Measurements from ENCODE around the gene CAMK1D. TPM values are rescaled to one million over a fixed set of nuclear protein-coding genes. Genes with fewer than 3 reads are reported as not detected.
A peak's percentile ranks its signal among the peaks of the same experiment; 100 is the strongest.

Gene CAMK1D
- total and polyA plus RNA-seq, 2 donors = 11.2 to 14.6 TPM

- Histone ChIP-seq H3K4me3 (ENCODE audit: low read length in 2 of 2) (no peak overlapping the region), H3K36me3 (ENCODE audit: control insufficient read depth in 2 of 2, insufficient read depth in 2 of 2, low read length in 1 of 2) (no peaks in the 10 kb centered on the region), H3K9me3 (ENCODE audit: control insufficient read depth in 2 of 2, insufficient read depth in 1 of 2, low read length in 1 of 2) (no peaks in the 10 kb centered on the region), H3K27ac (ENCODE audit: low read depth in 1 of 2, low read length in 1 of 2) (no peak overlapping the region), H3K27me3 (ENCODE audit: control insufficient read depth in 2 of 2, insufficient read depth in 1 of 2, low read length in 1 of 2) (no peaks in the 10 kb centered on the region), H3K4me1 (ENCODE audit: control insufficient read depth in 2 of 2, insufficient read depth in 2 of 2, low read length in 2 of 2) (no peaks in the 10 kb centered on the region)
- DNase-seq (ENCODE audit: low read depth in 6 of 9, low spot score in 9 of 9) = no peak
- WGBS = 97% methylated on average over 12 of the region's 12 CpGs
Observed at GRCh38 chr10:12376211-12376610, 26.9 kb downstream of the CAMK1D start.

GRCh38 chr10:12377658-12378290, 28.4 kb downstream of the CAMK1D start:
- Histone ChIP-seq H3K27me3 (ENCODE audit: control insufficient read depth in 2 of 2, insufficient read depth in 1 of 2, low read length in 1 of 2) (no peaks in the 10 kb centered on the region), H3K4me3 (ENCODE audit: low read length in 2 of 2) (no peak overlapping the region), H3K36me3 (ENCODE audit: control insufficient read depth in 2 of 2, insufficient read depth in 2 of 2, low read length in 1 of 2) (no peaks in the 10 kb centered on the region), H3K9me3 (ENCODE audit: control insufficient read depth in 2 of 2, insufficient read depth in 1 of 2, low read length in 1 of 2) (no peaks in the 10 kb centered on the region), H3K27ac (ENCODE audit: low read depth in 1 of 2, low read length in 1 of 2) (no peak overlapping the region), H3K4me1 (ENCODE audit: control insufficient read depth in 2 of 2, insufficient read depth in 2 of 2, low read length in 2 of 2) (no peaks in the 10 kb centered on the region)
- DNase-seq (ENCODE audit: low read depth in 6 of 9, low spot score in 9 of 9) = no peak
- WGBS = over 99% methylated on average over 7 of the region's 7 CpGs

- H3K4me3 ChIP-seq (ENCODE audit: low read length in 2 of 2) = no peak overlapping the region
- DNase-seq (ENCODE audit: low read depth in 6 of 9, low spot score in 9 of 9) = no peak
- H3K27me3 ChIP-seq (ENCODE audit: control insufficient read depth in 2 of 2, insufficient read depth in 1 of 2, low read length in 1 of 2) = no peaks in the 10 kb centered on the region
- WGBS = 98% methylated on average over 5 of the region's 5 CpGs
- H3K27ac ChIP-seq (ENCODE audit: low read depth in 1 of 2, low read length in 1 of 2) = no peak overlapping the region
- no peaks in the 10 kb centered on the region for H3K9me3 ChIP-seq (ENCODE audit: control insufficient read depth in 2 of 2, insufficient read depth in 1 of 2, low read length in 1 of 2)
- no peaks in the 10 kb centered on the region for H3K4me1 ChIP-seq (ENCODE audit: control insufficient read depth in 2 of 2, insufficient read depth in 2 of 2, low read length in 2 of 2)
- H3K36me3 ChIP-seq (ENCODE audit: control insufficient read depth in 2 of 2, insufficient read depth in 2 of 2, low read length in 1 of 2) = no peaks in the 10 kb centered on the region
Observed at GRCh38 chr10:12380999-12381398, 31.7 kb downstream of the CAMK1D start.

- Histone ChIP-seq H3K4me3 (ENCODE audit: low read length in 2 of 2) (no peak overlapping the region), H3K27ac (ENCODE audit: low read depth in 1 of 2, low read length in 1 of 2) (no peak overlapping the region), H3K9me3 (ENCODE audit: control insufficient read depth in 2 of 2, insufficient read depth in 1 of 2, low read length in 1 of 2) (no peaks in the 10 kb centered on the region), H3K36me3 (ENCODE audit: control insufficient read depth in 2 of 2, insufficient read depth in 2 of 2, low read length in 1 of 2) (no peaks in the 10 kb centered on the region), H3K4me1 (ENCODE audit: control insufficient read depth in 2 of 2, insufficient read depth in 2 of 2, low read length in 2 of 2) (no peaks in the 10 kb centered on the region), H3K27me3 (ENCODE audit: control insufficient read depth in 2 of 2, insufficient read depth in 1 of 2, low read length in 1 of 2) (no peaks in the 10 kb centered on the region)
- DNase-seq (ENCODE audit: low read depth in 6 of 9, low spot score in 9 of 9) = no peak
- 97% methylated on average over 12 of the region's 12 CpGs for WGBS
Observed at GRCh38 chr10:12381536-12382156, 32.3 kb downstream of the CAMK1D start.

GRCh38 chr10:12382157-12382548, 32.8 kb downstream of the CAMK1D start:
- Histone ChIP-seq H3K36me3 (ENCODE audit: control insufficient read depth in 2 of 2, insufficient read depth in 2 of 2, low read length in 1 of 2) (no peaks in the 10 kb centered on the region), H3K27me3 (ENCODE audit: control insufficient read depth in 2 of 2, insufficient read depth in 1 of 2, low read length in 1 of 2) (no peaks in the 10 kb centered on the region), H3K4me1 (ENCODE audit: control insufficient read depth in 2 of 2, insufficient read depth in 2 of 2, low read length in 2 of 2) (no peaks in the 10 kb centered on the region), H3K9me3 (ENCODE audit: control insufficient read depth in 2 of 2, insufficient read depth in 1 of 2, low read length in 1 of 2) (no peaks in the 10 kb centered on the region), H3K27ac (ENCODE audit: low read depth in 1 of 2, low read length in 1 of 2) (no peak overlapping the region), H3K4me3 (ENCODE audit: low read length in 2 of 2) (no peak overlapping the region)
- DNase-seq (ENCODE audit: low read depth in 6 of 9, low spot score in 9 of 9) = no peak
- WGBS = 100% methylated on average over 1 of the region's 1 CpG

GRCh38 chr10:12382956-12383531, 33.7 kb downstream of the CAMK1D start:
- Histone ChIP-seq H3K27me3 (ENCODE audit: control insufficient read depth in 2 of 2, insufficient read depth in 1 of 2, low read length in 1 of 2) (no peaks in the 10 kb centered on the region), H3K36me3 (ENCODE audit: control insufficient read depth in 2 of 2, insufficient read depth in 2 of 2, low read length in 1 of 2) (no peaks in the 10 kb centered on the region), H3K4me1 (ENCODE audit: control insufficient read depth in 2 of 2, insufficient read depth in 2 of 2, low read length in 2 of 2) (peaks cover 0 to 5% of the 10 kb centered on the region in 2 donors), H3K9me3 (ENCODE audit: control insufficient read depth in 2 of 2, insufficient read depth in 1 of 2, low read length in 1 of 2) (no peaks in the 10 kb centered on the region), H3K27ac (ENCODE audit: low read depth in 1 of 2, low read length in 1 of 2) (no peak overlapping the region), H3K4me3 (ENCODE audit: low read length in 2 of 2) (no peak overlapping the region)
- no peak for DNase-seq (ENCODE audit: low read depth in 6 of 9, low spot score in 9 of 9)
- 97% methylated on average over 4 of the region's 4 CpGs for WGBS

GRCh38 chr10:12384906-12385305, 35.6 kb downstream of the CAMK1D start:
- Histone ChIP-seq H3K27me3 (ENCODE audit: control insufficient read depth in 2 of 2, insufficient read depth in 1 of 2, low read length in 1 of 2) (no peaks in the 10 kb centered on the region), H3K36me3 (ENCODE audit: control insufficient read depth in 2 of 2, insufficient read depth in 2 of 2, low read length in 1 of 2) (no peaks in the 10 kb centered on the region), H3K9me3 (ENCODE audit: control insufficient read depth in 2 of 2, insufficient read depth in 1 of 2, low read length in 1 of 2) (no peaks in the 10 kb centered on the region), H3K27ac (ENCODE audit: low read depth in 1 of 2, low read length in 1 of 2) (no peak overlapping the region), H3K4me1 (ENCODE audit: control insufficient read depth in 2 of 2, insufficient read depth in 2 of 2, low read length in 2 of 2) (peaks cover 14 to 24% of the 10 kb centered on the region in 2 donors), H3K4me3 (ENCODE audit: low read length in 2 of 2) (no peak overlapping the region)
- 97% methylated on average over 2 of the region's 2 CpGs for WGBS
- no peak for DNase-seq (ENCODE audit: low read depth in 6 of 9, low spot score in 9 of 9)

- WGBS = 98% methylated on average over 15 of the region's 15 CpGs
- no peak overlapping the region for H3K4me3 ChIP-seq (ENCODE audit: low read length in 2 of 2)
- no peak for DNase-seq (ENCODE audit: low read depth in 6 of 9, low spot score in 9 of 9)
- H3K27me3 ChIP-seq (ENCODE audit: control insufficient read depth in 2 of 2, insufficient read depth in 1 of 2, low read length in 1 of 2) = no peaks in the 10 kb centered on the region
- no peaks in the 10 kb centered on the region for H3K9me3 ChIP-seq (ENCODE audit: control insufficient read depth in 2 of 2, insufficient read depth in 1 of 2, low read length in 1 of 2)
- H3K36me3 ChIP-seq (ENCODE audit: control insufficient read depth in 2 of 2, insufficient read depth in 2 of 2, low read length in 1 of 2) = no peaks in the 10 kb centered on the region
- H3K4me1 ChIP-seq (ENCODE audit: control insufficient read depth in 2 of 2, insufficient read depth in 2 of 2, low read length in 2 of 2) = peaks cover 21 to 29% of the 10 kb centered on the region in 2 donors
- peak overlapping the region in 1 of 2 donors; percentile 71 for H3K27ac ChIP-seq (ENCODE audit: low read depth in 1 of 2, low read length in 1 of 2)
Observed at GRCh38 chr10:12387561-12388210, 38.3 kb downstream of the CAMK1D start.

- peak overlapping the region in 1 of 2 donors; percentile 71 for H3K27ac ChIP-seq (ENCODE audit: low read depth in 1 of 2, low read length in 1 of 2)
- no peaks in the 10 kb centered on the region for H3K36me3 ChIP-seq (ENCODE audit: control insufficient read depth in 2 of 2, insufficient read depth in 2 of 2, low read length in 1 of 2)
- WGBS = 82% methylated on average over 17 of the region's 17 CpGs
- no peaks in the 10 kb centered on the region for H3K27me3 ChIP-seq (ENCODE audit: control insufficient read depth in 2 of 2, insufficient read depth in 1 of 2, low read length in 1 of 2)
- peaks cover 21 to 29% of the 10 kb centered on the region in 2 donors for H3K4me1 ChIP-seq (ENCODE audit: control insufficient read depth in 2 of 2, insufficient read depth in 2 of 2, low read length in 2 of 2)
- H3K4me3 ChIP-seq (ENCODE audit: low read length in 2 of 2) = no peak overlapping the region
- no peaks in the 10 kb centered on the region for H3K9me3 ChIP-seq (ENCODE audit: control insufficient read depth in 2 of 2, insufficient read depth in 1 of 2, low read length in 1 of 2)
- DNase-seq (ENCODE audit: low read depth in 6 of 9, low spot score in 9 of 9) = no peak
Observed at GRCh38 chr10:12388671-12389070, 39.3 kb downstream of the CAMK1D start.

Measured in thymus (tissue), 11 donors.